ENCODE results near the gene COL28A1.

COL28A1 gene

DNA sequence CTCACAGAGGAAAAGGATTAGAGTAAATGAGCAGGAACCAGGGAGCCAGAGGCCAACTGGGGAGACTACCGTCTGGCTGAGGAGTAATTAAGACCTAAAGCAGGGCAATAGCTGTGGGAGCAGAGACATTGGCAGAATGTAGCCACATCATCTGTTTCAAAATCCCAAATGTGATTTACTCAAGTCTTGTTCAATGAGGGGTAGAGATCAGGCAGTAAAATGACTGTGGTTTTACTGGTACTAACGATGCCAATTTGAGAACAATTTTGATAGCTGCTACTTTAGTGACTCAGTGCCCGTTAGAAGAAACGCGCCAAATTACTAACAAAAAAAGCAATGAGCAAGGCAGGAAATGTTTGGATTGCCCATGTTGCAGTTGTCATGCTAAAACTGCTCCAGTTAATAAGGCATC lies 18.4 kb upstream of the COL28A1 start (continued):
- TF ChIP-seq, protein P1, sequence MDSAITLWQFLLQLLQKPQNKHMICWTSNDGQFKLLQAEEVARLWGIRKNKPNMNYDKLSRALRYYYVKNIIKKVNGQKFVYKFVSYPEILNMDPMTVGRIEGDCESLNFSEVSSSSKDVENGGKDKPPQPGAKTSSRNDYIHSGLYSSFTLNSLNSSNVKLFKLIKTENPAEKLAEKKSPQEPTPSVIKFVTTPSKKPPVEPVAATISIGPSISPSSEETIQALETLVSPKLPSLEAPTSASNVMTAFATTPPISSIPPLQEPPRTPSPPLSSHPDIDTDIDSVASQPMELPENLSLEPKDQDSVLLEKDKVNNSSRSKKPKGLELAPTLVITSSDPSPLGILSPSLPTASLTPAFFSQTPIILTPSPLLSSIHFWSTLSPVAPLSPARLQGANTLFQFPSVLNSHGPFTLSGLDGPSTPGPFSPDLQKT (IDR thresholded peaks at IDR 0.05; ENCODE audit: borderline replicate concordance, low read depth, low read length) = no peak
- TF ChIP-seq, protein P2, sequence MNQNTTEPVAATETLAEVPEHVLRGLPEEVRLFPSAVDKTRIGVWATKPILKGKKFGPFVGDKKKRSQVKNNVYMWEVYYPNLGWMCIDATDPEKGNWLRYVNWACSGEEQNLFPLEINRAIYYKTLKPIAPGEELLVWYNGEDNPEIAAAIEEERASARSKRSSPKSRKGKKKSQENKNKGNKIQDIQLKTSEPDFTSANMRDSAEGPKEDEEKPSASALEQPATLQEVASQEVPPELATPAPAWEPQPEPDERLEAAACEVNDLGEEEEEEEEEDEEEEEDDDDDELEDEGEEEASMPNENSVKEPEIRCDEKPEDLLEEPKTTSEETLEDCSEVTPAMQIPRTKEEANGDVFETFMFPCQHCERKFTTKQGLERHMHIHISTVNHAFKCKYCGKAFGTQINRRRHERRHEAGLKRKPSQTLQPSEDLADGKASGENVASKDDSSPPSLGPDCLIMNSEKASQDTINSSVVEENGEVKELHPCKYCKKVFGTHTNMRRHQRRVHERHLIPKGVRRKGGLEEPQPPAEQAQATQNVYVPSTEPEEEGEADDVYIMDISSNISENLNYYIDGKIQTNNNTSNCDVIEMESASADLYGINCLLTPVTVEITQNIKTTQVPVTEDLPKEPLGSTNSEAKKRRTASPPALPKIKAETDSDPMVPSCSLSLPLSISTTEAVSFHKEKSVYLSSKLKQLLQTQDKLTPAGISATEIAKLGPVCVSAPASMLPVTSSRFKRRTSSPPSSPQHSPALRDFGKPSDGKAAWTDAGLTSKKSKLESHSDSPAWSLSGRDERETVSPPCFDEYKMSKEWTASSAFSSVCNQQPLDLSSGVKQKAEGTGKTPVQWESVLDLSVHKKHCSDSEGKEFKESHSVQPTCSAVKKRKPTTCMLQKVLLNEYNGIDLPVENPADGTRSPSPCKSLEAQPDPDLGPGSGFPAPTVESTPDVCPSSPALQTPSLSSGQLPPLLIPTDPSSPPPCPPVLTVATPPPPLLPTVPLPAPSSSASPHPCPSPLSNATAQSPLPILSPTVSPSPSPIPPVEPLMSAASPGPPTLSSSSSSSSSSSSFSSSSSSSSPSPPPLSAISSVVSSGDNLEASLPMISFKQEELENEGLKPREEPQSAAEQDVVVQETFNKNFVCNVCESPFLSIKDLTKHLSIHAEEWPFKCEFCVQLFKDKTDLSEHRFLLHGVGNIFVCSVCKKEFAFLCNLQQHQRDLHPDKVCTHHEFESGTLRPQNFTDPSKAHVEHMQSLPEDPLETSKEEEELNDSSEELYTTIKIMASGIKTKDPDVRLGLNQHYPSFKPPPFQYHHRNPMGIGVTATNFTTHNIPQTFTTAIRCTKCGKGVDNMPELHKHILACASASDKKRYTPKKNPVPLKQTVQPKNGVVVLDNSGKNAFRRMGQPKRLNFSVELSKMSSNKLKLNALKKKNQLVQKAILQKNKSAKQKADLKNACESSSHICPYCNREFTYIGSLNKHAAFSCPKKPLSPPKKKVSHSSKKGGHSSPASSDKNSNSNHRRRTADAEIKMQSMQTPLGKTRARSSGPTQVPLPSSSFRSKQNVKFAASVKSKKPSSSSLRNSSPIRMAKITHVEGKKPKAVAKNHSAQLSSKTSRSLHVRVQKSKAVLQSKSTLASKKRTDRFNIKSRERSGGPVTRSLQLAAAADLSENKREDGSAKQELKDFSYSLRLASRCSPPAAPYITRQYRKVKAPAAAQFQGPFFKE (tag by site-specific recombination; IDR thresholded peaks at IDR 0.05; ENCODE audit: borderline replicate concordance) = no peak
- 0 out of 2 replicates have a peak, but pooled peaks have one; percentile 34 for TF ChIP-seq KLF8 (tag by site-specific recombination; IDR thresholded peaks at IDR 0.05)
- 0 out of 2 replicates have a peak, but pooled peaks have one; percentile 8 for TF ChIP-seq SP2 (tag by site-specific recombination; IDR thresholded peaks at IDR 0.05)
- peak; percentile 76 for TF ChIP-seq OSR2 (tag by site-specific recombination; IDR thresholded peaks at IDR 0.05)
- TF ChIP-seq ZNF660 (tag by site-specific recombination; IDR thresholded peaks at IDR 0.05) = no peak
- TF ChIP-seq ZFP3 (tag by site-specific recombination; IDR thresholded peaks at IDR 0.05; ENCODE audit: low read depth) = no peak
- TF ChIP-seq ZSCAN16 (tag by site-specific recombination; IDR thresholded peaks at IDR 0.05) = no peak
- TF ChIP-seq ZNF221 (tag by site-specific recombination; IDR thresholded peaks at IDR 0.05; ENCODE audit: borderline replicate concordance) = no peak
- TF ChIP-seq ZEB2 (tag by site-specific recombination; IDR thresholded peaks at IDR 0.05) = peak; percentile 61; the same call in 1 of the 2 replicates
- TF ChIP-seq, protein P3, sequence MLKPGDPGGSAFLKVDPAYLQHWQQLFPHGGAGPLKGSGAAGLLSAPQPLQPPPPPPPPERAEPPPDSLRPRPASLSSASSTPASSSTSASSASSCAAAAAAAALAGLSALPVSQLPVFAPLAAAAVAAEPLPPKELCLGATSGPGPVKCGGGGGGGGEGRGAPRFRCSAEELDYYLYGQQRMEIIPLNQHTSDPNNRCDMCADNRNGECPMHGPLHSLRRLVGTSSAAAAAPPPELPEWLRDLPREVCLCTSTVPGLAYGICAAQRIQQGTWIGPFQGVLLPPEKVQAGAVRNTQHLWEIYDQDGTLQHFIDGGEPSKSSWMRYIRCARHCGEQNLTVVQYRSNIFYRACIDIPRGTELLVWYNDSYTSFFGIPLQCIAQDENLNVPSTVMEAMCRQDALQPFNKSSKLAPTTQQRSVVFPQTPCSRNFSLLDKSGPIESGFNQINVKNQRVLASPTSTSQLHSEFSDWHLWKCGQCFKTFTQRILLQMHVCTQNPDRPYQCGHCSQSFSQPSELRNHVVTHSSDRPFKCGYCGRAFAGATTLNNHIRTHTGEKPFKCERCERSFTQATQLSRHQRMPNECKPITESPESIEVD (tag by site-specific recombination; IDR thresholded peaks at IDR 0.05) = peak; percentile 76
- TF ChIP-seq ZNF155 (tag by site-specific recombination; IDR thresholded peaks at IDR 0.05) = no peak
- 0 out of 2 replicates have a peak, but pooled peaks have one; percentile 4 for TF ChIP-seq TRIM28 (IDR thresholded peaks at IDR 0.05; ENCODE audit: borderline replicate concordance, low read length)
- TF ChIP-seq, protein P4, sequence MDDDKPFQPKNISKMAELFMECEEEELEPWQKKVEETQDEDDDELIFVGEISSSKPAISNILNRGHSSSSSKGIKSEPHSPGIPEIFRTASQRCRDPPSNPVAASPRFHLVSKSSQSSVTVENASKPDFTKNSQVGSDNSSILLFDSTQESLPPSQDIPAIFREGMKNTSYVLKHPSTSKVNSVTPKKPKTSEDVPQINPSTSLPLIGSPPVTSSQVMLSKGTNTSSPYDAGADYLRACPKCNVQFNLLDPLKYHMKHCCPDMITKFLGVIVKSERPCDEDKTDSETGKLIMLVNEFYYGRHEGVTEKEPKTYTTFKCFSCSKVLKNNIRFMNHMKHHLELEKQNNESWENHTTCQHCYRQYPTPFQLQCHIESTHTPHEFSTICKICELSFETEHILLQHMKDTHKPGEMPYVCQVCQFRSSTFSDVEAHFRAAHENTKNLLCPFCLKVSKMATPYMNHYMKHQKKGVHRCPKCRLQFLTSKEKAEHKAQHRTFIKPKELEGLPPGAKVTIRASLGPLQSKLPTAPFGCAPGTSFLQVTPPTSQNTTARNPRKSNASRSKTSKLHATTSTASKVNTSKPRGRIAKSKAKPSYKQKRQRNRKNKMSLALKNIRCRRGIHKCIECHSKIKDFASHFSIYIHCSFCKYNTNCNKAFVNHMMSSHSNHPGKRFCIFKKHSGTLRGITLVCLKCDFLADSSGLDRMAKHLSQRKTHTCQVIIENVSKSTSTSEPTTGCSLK (tag by site-specific recombination; IDR thresholded peaks at IDR 0.05) = no peak
- TF ChIP-seq, protein P5, sequence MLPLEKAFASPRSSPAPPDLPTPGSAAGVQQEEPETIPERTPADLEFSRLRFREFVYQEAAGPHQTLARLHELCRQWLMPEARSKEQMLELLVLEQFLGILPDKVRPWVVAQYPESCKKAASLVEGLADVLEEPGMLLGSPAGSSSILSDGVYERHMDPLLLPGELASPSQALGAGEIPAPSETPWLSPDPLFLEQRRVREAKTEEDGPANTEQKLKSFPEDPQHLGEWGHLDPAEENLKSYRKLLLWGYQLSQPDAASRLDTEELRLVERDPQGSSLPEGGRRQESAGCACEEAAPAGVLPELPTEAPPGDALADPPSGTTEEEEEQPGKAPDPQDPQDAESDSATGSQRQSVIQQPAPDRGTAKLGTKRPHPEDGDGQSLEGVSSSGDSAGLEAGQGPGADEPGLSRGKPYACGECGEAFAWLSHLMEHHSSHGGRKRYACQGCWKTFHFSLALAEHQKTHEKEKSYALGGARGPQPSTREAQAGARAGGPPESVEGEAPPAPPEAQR (tag by site-specific recombination; IDR thresholded peaks at IDR 0.05) = no peak
- TF ChIP-seq, protein P6, sequence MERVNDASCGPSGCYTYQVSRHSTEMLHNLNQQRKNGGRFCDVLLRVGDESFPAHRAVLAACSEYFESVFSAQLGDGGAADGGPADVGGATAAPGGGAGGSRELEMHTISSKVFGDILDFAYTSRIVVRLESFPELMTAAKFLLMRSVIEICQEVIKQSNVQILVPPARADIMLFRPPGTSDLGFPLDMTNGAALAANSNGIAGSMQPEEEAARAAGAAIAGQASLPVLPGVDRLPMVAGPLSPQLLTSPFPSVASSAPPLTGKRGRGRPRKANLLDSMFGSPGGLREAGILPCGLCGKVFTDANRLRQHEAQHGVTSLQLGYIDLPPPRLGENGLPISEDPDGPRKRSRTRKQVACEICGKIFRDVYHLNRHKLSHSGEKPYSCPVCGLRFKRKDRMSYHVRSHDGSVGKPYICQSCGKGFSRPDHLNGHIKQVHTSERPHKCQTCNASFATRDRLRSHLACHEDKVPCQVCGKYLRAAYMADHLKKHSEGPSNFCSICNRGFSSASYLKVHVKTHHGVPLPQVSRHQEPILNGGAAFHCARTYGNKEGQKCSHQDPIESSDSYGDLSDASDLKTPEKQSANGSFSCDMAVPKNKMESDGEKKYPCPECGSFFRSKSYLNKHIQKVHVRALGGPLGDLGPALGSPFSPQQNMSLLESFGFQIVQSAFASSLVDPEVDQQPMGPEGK (tag by site-specific recombination; IDR thresholded peaks at IDR 0.05) = no peak
- TF ChIP-seq, protein P7, sequence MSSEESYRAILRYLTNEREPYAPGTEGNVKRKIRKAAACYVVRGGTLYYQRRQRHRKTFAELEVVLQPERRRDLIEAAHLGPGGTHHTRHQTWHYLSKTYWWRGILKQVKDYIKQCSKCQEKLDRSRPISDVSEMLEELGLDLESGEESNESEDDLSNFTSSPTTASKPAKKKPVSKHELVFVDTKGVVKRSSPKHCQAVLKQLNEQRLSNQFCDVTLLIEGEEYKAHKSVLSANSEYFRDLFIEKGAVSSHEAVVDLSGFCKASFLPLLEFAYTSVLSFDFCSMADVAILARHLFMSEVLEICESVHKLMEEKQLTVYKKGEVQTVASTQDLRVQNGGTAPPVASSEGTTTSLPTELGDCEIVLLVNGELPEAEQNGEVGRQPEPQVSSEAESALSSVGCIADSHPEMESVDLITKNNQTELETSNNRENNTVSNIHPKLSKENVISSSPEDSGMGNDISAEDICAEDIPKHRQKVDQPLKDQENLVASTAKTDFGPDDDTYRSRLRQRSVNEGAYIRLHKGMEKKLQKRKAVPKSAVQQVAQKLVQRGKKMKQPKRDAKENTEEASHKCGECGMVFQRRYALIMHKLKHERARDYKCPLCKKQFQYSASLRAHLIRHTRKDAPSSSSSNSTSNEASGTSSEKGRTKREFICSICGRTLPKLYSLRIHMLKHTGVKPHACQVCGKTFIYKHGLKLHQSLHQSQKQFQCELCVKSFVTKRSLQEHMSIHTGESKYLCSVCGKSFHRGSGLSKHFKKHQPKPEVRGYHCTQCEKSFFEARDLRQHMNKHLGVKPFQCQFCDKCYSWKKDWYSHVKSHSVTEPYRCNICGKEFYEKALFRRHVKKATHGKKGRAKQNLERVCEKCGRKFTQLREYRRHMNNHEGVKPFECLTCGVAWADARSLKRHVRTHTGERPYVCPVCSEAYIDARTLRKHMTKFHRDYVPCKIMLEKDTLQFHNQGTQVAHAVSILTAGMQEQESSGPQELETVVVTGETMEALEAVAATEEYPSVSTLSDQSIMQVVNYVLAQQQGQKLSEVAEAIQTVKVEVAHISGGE (tag by site-specific recombination; conservative IDR thresholded peaks at IDR 0.05; ENCODE audit: low read depth) = no peak
- TF ChIP-seq ZNF23 (tag by site-specific recombination; IDR thresholded peaks at IDR 0.05; ENCODE audit: borderline replicate concordance) = no peak
